CD8-positive, alpha-beta memory T cell (primary cell): Measurements from ENCODE around the gene CAMK2N2. TPM values are rescaled to one million over a fixed set of nuclear protein-coding genes. Genes with fewer than 3 reads are reported as not detected.
A peak's percentile ranks its signal among the peaks of the same experiment; 100 is the strongest.

ENCODE experiments used
- CTCF ChIA-PET: fragments of 350-600 bp; sonication (Branson Sonifier 250); formaldehyde crosslinking; loops from one replicate; lab custom pipeline; 2021; ENCODE audit warnings: antibody characterized with exemption; lab: Charles Lee
- POLR2A ChIA-PET: fragments of 350-600 bp; sonication (Branson Sonifier 250); formaldehyde crosslinking; loops from one replicate; lab custom pipeline; 2021; ENCODE audit warnings: antibody characterized with exemption; lab: Charles Lee
- DNase-seq, 5 donors: peaks; one replicate each; pipeline versions ENCODE4 v3.0.0 to v3.0.0-alpha.2; 2020 to 2022; ENCODE audit warnings: mixed read lengths in 1 of 5
- H3K27ac ChIP-seq: one replicate; pipeline ENCODE4 v1.7.0; 2013; ENCODE audit warnings: low read depth, mild to moderate bottlenecking, low read length, moderate library complexity
- H3K27me3 ChIP-seq: 2 replicates; pipeline ENCODE4 v1.7.0; 2013; ENCODE audit warnings: low read length, mild to moderate bottlenecking; ENCODE audit not compliant: insufficient read depth, poor library complexity, severe bottlenecking
- H3K36me3 ChIP-seq: 2 replicates; pipeline ENCODE4 v1.7.0; 2013; ENCODE audit warnings: mild to moderate bottlenecking, low read length, moderate library complexity; ENCODE audit not compliant: insufficient read depth
- H3K4me1 ChIP-seq: 2 replicates; pipeline ENCODE4 v1.7.0; 2013; ENCODE audit warnings: mild to moderate bottlenecking, low read length, moderate library complexity; ENCODE audit not compliant: insufficient read depth
- H3K4me3 ChIP-seq: 2 replicates; pipeline ENCODE4 v1.7.0; 2013; ENCODE audit warnings: mild to moderate bottlenecking, low read length
- H3K9me3 ChIP-seq: 2 replicates; pipeline ENCODE4 v1.7.0; 2013; ENCODE audit warnings: mild to moderate bottlenecking, low read length
- H3K27ac Mint-ChIP-seq, 8 donors: one replicate each; pipeline ENCODE4 v1.8.0; 2020 to 2021; ENCODE audit warnings: mixed read lengths in 8 of 8, mild to moderate bottlenecking in 6 of 8, inconsistent platforms in 3 of 8, moderate library complexity in 3 of 8
- H3K27me3 Mint-ChIP-seq, 2 donors: one replicate each; pipeline ENCODE4 v1.8.0; 2020 to 2021; ENCODE audit warnings: mixed read lengths in 2 of 2, mild to moderate bottlenecking in 1 of 2, moderate library complexity in 1 of 2
- H3K36me3 Mint-ChIP-seq, 3 donors: one replicate each; pipeline ENCODE4 v1.8.0; 2020 to 2021; ENCODE audit warnings: mixed read lengths in 3 of 3, inconsistent platforms in 1 of 3, mild to moderate bottlenecking in 1 of 3
- H3K4me1 Mint-ChIP-seq, 3 donors: one replicate each; pipeline ENCODE4 v1.8.0; 2020 to 2021; ENCODE audit warnings: mixed read lengths in 3 of 3, inconsistent platforms in 1 of 3, mild to moderate bottlenecking in 1 of 3
- H3K4me3 Mint-ChIP-seq, 7 donors: one replicate each; pipeline ENCODE4 v1.8.0; 2020 to 2021; ENCODE audit warnings: mixed read lengths in 7 of 7, mild to moderate bottlenecking in 6 of 7, moderate library complexity in 4 of 7, inconsistent platforms in 2 of 7
- H3K9me3 Mint-ChIP-seq, 5 donors: one replicate each; pipeline ENCODE4 v1.8.0; 2020 to 2022; ENCODE audit warnings: mixed read lengths in 5 of 5, mild to moderate bottlenecking in 3 of 5, moderate library complexity in 2 of 5, inconsistent platforms in 1 of 5
- polyA plus RNA-seq: library from polyadenylated mRNA; unstranded; fragments of 300-500 nt; fragmentation: Illumina TruSeq; gene quantifications from one replicate; pipeline ENCODE4 v1.2.3, GENCODE V29; 2021
- total RNA-seq, 2 experiments: library from RNA; stranded (reverse); gene quantifications; one replicate each; pipeline ENCODE4 v1.2.3, GENCODE V29; 2021

Gene CAMK2N2
- total RNA-seq (under 1 TPM; 0.66 to 0.77 TPM), polyA plus RNA-seq (not detected)

GRCh38 chr3:184261270-184261853 is at the start of gene CAMK2N2:
CAMK2N2 (minus strand) TSS chr3:184261553; CDS start chr3:184261285, 268 bp downstream.
- peaks cover 0 to 1% (median 0%) of the 10 kb centered on the region in 3 donors for H3K36me3 Mint-ChIP-seq
- H3K9me3 Mint-ChIP-seq: no peaks in the 10 kb centered on the region

GRCh38 chr3:184308744-184309143 is 47.4 kb upstream of the CAMK2N2 start:
- ChIA-PET POLR2A (no interaction called here), CTCF (no interaction called here)
- Histone ChIP-seq H3K36me3 (peaks cover 36% of the 10 kb centered on the region), H3K4me1 (no peaks in the 10 kb centered on the region), H3K27ac (no peak overlapping the region), H3K27me3 (no peaks in the 10 kb centered on the region), H3K4me3 (no peak overlapping the region), H3K9me3 (no peaks in the 10 kb centered on the region)
- no peaks in the 10 kb centered on the region for H3K9me3 Mint-ChIP-seq
- H3K4me1 Mint-ChIP-seq: peaks cover 0 to 2% (median under 1%) of the 10 kb centered on the region in 3 donors
- no peaks in the 10 kb centered on the region for H3K27me3 Mint-ChIP-seq
- H3K27ac Mint-ChIP-seq: peak overlapping the region in 1 of 8 donors; percentile 50
- peaks cover 5 to 56% (median 37%) of the 10 kb centered on the region in 3 donors for H3K36me3 Mint-ChIP-seq
- H3K4me3 Mint-ChIP-seq: peak overlapping the region in 1 of 7 donors; percentile 61
- DNase-seq: no peak

More at GRCh38 chr3:184261270-184261853, at the start of gene CAMK2N2:
- H3K9me3 ChIP-seq: no peaks in the 10 kb centered on the region
- Mint-ChIP-seq H3K4me1 (peaks cover 17 to 29% (median 18%) of the 10 kb centered on the region in 3 donors), H3K27ac (peak within 1 kb of the TSS; percentile 42 to 92 (median 69)), H3K4me3 (peak within 1 kb of the TSS; percentile 79 to 94 (median 90)), H3K27me3 (peaks cover 19 to 30% of the 10 kb centered on the region in 2 donors)
- ChIA-PET CTCF (interaction anchor here (2.0 to 3.0 kb wide), 2 partner anchors 12 to 34 kb away, joined by 8 to 13 read pairs; partner anchors contain the start of gene EEF1AKMT4), POLR2A (no interaction called here)
- DNase-seq: peak in 4 of 5 donors; percentile 48 to 70 (median 58)
- peaks cover 23% of the 10 kb centered on the region for H3K4me1 ChIP-seq
- no peak within 1 kb of the TSS for H3K27ac ChIP-seq
- peaks cover 20% of the 10 kb centered on the region for H3K27me3 ChIP-seq
- H3K4me3 ChIP-seq: peak within 1 kb of the TSS; percentile 61
- no peaks in the 10 kb centered on the region for H3K36me3 ChIP-seq

- Mint-ChIP-seq H3K36me3 (peaks cover 5 to 65% (median 43%) of the 10 kb centered on the region in 3 donors), H3K9me3 (no peaks in the 10 kb centered on the region)
- H3K36me3 ChIP-seq: peaks cover 45% of the 10 kb centered on the region
These were observed 46.6 kb upstream of the CAMK2N2 start for GRCh38 chr3:184307915-184308314.

GRCh38 chr3:184306341-184306972 is 45.1 kb upstream of the CAMK2N2 start:
- CTCF ChIA-PET: no interaction called here
- Mint-ChIP-seq H3K27me3 (no peaks in the 10 kb centered on the region), H3K36me3 (peaks cover 5 to 79% (median 46%) of the 10 kb centered on the region in 3 donors), H3K4me1 (peaks cover 5 to 12% (median 9%) of the 10 kb centered on the region in 3 donors), H3K4me3 (no peak overlapping the region), H3K9me3 (no peaks in the 10 kb centered on the region), H3K27ac (peak overlapping the region in 1 of 8 donors; percentile 54)
- Histone ChIP-seq H3K4me3 (no peak overlapping the region), H3K9me3 (no peaks in the 10 kb centered on the region), H3K27ac (no peak overlapping the region), H3K4me1 (no peaks in the 10 kb centered on the region), H3K27me3 (no peaks in the 10 kb centered on the region), H3K36me3 (peaks cover 58% of the 10 kb centered on the region)
- DNase-seq: no peak
- POLR2A ChIA-PET: no interaction called here

More at GRCh38 chr3:184307915-184308314, 46.6 kb upstream of the CAMK2N2 start:
- peak overlapping the region in 2 of 8 donors; percentile 15 to 34 for H3K27ac Mint-ChIP-seq
- POLR2A ChIA-PET: no interaction called here
- no peak overlapping the region for H3K4me3 ChIP-seq
- H3K9me3 ChIP-seq: no peaks in the 10 kb centered on the region
- DNase-seq: no peak
- CTCF ChIA-PET: no interaction called here
- no peaks in the 10 kb centered on the region for H3K4me1 ChIP-seq
- no peak overlapping the region for H3K4me3 Mint-ChIP-seq
- no peaks in the 10 kb centered on the region for H3K27me3 ChIP-seq
- peaks cover 0 to 8% (median 2%) of the 10 kb centered on the region in 3 donors for H3K4me1 Mint-ChIP-seq
- H3K27ac ChIP-seq: no peak overlapping the region
- H3K27me3 Mint-ChIP-seq: no peaks in the 10 kb centered on the region

- H3K27me3 ChIP-seq: no peaks in the 10 kb centered on the region
- Mint-ChIP-seq H3K4me1 (peaks cover 7 to 16% (median 11%) of the 10 kb centered on the region in 3 donors), H3K27ac (peak overlapping the region in 2 of 8 donors; percentile 3 to 47), H3K4me3 (peak overlapping the region in 1 of 7 donors; percentile 18), H3K36me3 (peaks cover 5 to 86% (median 47%) of the 10 kb centered on the region in 3 donors), H3K9me3 (no peaks in the 10 kb centered on the region), H3K27me3 (no peaks in the 10 kb centered on the region)
- H3K27ac ChIP-seq: no peak overlapping the region
- peaks cover 66% of the 10 kb centered on the region for H3K36me3 ChIP-seq
- POLR2A ChIA-PET: no interaction called here
- H3K4me1 ChIP-seq: no peaks in the 10 kb centered on the region
- CTCF ChIA-PET: interaction anchor here (1.0 kb wide), 1 partner anchor 210 kb away, joined by 4 read pairs; no protein-coding TSS in a partner anchor
- no peak for DNase-seq
- no peak overlapping the region for H3K4me3 ChIP-seq
- H3K9me3 ChIP-seq: no peaks in the 10 kb centered on the region
These were observed 44.2 kb upstream of the CAMK2N2 start for GRCh38 chr3:184305577-184305976.

GRCh38 chr3:184300378-184300720 is 39.0 kb upstream of the CAMK2N2 start:
- peak overlapping the region; percentile 68 for H3K4me3 ChIP-seq
- H3K27me3 ChIP-seq: no peaks in the 10 kb centered on the region
- no peak for DNase-seq
- ChIA-PET CTCF (interaction anchor here (1.5 kb wide), 1 partner anchor 53 kb away, joined by 3 read pairs; no protein-coding TSS in a partner anchor), POLR2A (no interaction called here)
- H3K4me1 ChIP-seq: peaks cover 14% of the 10 kb centered on the region
- H3K36me3 ChIP-seq: peaks cover 45% of the 10 kb centered on the region
- H3K4me1 Mint-ChIP-seq: peaks cover 25 to 36% (median 36%) of the 10 kb centered on the region in 3 donors
- peak overlapping the region in 5 of 8 donors; percentile 57 to 94 (median 90) for H3K27ac Mint-ChIP-seq
- H3K4me3 Mint-ChIP-seq: peak overlapping the region; percentile 89 to 96 (median 92)
- peaks cover 0 to 2% of the 10 kb centered on the region in 2 donors for H3K27me3 Mint-ChIP-seq
- peaks cover 5 to 61% (median 15%) of the 10 kb centered on the region in 3 donors for H3K36me3 Mint-ChIP-seq
- no peaks in the 10 kb centered on the region for H3K9me3 Mint-ChIP-seq
- H3K27ac ChIP-seq: no peak overlapping the region
- no peaks in the 10 kb centered on the region for H3K9me3 ChIP-seq

- DNase-seq: no peak
- H3K27ac Mint-ChIP-seq: peak overlapping the region; percentile 52 to 95 (median 89)
- H3K36me3 ChIP-seq: peaks cover 43% of the 10 kb centered on the region
- no peaks in the 10 kb centered on the region for H3K27me3 ChIP-seq
- H3K4me3 ChIP-seq: peak overlapping the region; percentile 68
- peak overlapping the region; percentile 57 for H3K27ac ChIP-seq
- H3K9me3 Mint-ChIP-seq: no peaks in the 10 kb centered on the region
- H3K36me3 Mint-ChIP-seq: peaks cover 5 to 57% (median 15%) of the 10 kb centered on the region in 3 donors
- peaks cover 25 to 36% (median 36%) of the 10 kb centered on the region in 3 donors for H3K4me1 Mint-ChIP-seq
- peak overlapping the region; percentile 89 to 96 (median 92) for H3K4me3 Mint-ChIP-seq
- no peaks in the 10 kb centered on the region for H3K9me3 ChIP-seq
- H3K27me3 Mint-ChIP-seq: peaks cover 0 to 3% of the 10 kb centered on the region in 2 donors
- CTCF ChIA-PET: interaction anchor here (0.7 kb wide), 1 partner anchor 164 kb away, joined by 3 read pairs; the partner anchor contains the start of gene EIF2B5
- peaks cover 14% of the 10 kb centered on the region for H3K4me1 ChIP-seq
- POLR2A ChIA-PET: interaction anchor here (0.8 to 1.5 kb wide), 2 partner anchors 115 to 126 kb away, joined by 4 to 5 read pairs; no protein-coding TSS in a partner anchor
These were observed 38.4 kb upstream of the CAMK2N2 start for GRCh38 chr3:184299488-184300377.
